Stimulated activated naive CD8-positive, alpha-beta T cell treated with anti-CD3 and anti-CD28 coated beads, Interleukin-15, Interleukin-2, amounts not matched to agents 100 U/mL and 50 U/mL, for 24 hours (primary cell): ENCODE data around the gene PLEKHG7.
A peak's percentile ranks its signal among the peaks of the same experiment; 100 is the strongest.
"Not testable (repeated sequence)": the region's sequence is repeated elsewhere in the genome, so short reads cannot be mapped to it uniquely, and the experiment has no call there.

Experiments
- ATAC-seq: fragments of 150-1000 bp; cut with Tn5 transposase; one replicate; pipeline ENCODE4 v1.10.0; 2021
- DNase-seq: peaks from one replicate; pipeline ENCODE4 v3.0.0; 2021

PLEKHG7 gene, protein sequence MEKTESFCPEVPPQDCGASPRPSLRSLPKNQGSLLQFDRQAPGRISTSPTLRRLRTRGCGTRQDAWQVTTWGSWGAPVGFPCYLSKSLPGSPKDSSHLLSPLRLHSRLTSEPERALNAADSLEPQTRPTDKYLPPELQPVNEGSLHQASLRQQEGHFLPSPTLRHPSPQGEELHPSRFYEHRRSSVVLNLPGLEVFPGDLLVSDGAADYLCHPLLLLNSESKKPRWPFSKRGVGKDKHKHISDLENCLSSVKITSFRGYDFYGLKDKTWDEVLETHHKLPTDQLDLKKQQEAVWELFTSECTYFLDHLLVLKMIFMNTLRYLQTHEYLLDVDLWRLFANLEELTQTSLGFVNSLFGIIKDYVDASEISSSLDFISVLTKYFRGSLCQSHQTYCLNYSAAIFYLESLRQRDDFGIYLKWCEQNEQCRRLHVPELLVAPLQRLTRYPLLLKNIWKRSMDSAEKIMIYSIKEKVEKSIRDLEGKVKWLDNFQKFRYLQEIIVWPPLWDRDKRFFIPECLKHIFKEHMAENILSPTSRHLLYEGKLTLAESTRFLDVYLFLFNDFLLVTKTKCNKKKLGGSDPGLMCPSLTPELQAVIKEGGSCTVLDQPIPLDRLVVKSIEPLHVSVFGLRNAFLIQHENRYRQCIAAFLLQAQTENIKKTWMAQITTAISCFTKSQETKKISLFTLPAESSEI

DNA sequence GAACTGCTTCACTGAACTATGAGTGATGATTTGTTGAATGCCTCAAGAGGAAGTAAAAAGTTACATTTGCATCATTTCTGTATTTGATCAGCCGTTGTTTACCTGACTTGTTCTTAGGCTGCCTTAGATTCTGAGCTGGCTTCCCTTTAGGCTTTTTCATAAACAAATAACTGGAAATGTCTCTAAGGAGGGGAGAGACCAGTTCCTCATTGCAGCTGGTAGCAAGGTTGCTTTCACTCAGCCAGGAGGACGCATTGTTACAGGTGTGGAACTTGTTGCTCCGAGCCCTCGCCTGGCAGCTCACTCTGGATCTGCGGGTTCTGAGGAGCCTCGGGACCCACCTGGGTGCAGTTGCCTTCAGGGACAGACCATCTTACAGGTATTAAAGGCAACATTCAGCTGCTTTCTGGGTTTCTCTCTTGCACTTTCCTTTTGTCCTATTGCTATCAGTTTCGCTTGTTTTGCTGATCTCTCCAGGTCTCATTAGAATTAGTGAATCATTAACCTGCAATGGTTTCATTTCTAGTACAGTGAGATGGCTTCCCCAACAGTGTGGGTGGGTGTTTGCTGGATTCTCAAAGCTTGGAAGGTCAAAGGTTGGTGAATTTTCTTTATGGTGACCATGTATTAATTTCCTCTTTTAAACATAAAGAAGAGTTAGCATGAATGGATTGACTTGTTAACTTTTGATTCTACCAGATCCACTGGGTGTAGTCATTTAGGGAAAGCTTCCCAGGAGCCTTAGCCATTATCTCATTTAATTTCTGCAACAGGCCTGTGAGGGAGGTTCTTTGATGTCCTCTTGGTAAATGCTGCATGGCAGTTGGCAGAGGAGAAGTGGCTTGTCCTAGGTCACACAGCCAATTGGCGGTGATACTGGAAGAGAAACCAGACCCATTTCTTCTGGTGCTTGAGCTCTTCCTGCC is at the start of gene PLEKHG7:
PLEKHG7 (plus strand) TSS at position 236 of the 926 bp plus-strand sequence. CDS start 3,643 bp downstream, outside the sequence.
- DNase-seq (no peak), ATAC-seq (peak; percentile 62)

DNA sequence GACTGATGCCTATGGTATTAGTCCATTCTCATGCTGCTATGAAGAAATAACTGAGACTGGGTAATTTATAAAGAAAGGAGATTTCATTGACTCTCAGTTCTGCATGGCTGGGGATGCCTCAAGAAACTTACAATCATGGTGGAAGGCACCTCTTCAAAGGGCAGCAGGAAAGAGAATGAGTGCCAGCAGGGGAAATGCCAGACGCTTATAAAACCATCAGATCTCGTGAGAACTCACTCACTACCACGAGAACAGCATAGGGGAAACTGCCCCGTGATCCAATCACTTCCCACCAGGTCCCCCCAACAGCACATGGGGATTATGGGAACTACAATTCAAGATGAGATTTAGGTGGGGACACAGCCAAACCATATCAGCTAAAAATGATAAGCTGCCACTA is 48.5 kb upstream of the PLEKHG7 start:
- DNase-seq, ATAC-seq: not testable (repeated sequence)

DNA sequence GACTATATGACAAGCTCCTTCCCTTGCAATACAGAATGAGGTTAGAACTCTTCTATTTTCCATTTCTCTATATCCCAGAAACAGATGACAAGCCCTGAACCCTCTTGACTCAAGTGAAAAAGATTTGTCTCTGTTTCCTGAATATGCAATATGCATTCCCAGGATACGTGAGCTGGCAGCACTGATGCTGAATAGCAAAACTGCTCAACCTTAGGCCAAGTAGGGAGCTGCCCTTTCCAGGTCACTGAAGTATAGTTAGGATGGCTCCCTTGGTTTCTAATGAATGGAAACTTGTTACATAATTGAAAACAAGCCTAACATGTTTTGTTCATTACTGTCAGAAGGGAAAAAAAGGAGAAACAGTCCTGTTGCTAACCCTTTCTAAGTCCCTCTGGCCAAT is 47.9 kb upstream of the PLEKHG7 start:
- no peak for DNase-seq
- no peak for ATAC-seq

GRCh38 chr12:92656911-92657310 is 45.9 kb upstream of the PLEKHG7 start:
- ATAC-seq (no peak), DNase-seq (no peak)

DNA sequence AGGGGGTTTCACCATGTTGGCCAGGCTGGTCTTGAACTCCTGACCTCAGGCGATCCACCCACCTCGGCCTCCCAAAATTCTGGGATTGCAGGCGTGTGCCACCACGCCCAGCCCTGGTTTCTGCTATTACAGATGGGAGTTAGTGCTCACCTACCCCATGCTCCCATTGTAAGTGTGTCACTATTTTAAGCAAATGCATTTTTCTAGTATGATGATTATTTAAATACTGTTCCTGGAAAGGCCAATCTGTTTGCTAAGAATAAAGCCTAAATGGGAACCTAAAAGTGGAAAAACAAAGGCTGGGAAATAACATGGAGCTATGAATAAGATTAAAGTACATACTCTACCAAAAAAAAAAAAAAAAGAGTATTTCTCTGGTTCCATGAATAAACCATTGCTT is 45.0 kb upstream of the PLEKHG7 start:
- ATAC-seq (no peak), DNase-seq (no peak)

DNA sequence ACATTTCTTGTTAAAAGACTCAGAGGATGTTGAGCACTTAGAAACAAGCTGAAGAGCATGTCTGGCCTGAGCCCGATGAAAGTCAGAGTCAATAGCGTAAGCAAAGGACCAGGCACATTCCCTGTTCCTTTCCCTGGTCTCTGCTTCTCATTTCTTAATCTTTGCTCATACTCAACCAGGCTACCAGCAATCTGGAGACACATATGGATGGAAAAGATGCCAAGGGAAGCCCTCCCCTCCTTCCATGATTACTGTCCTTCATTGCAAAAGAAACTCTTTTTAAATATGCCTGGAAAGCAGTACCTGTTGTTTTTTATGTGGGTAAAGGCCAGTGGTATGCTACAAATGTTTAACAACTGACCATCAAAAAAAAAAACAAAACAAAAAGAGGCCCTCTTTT is 44.2 kb upstream of the PLEKHG7 start:
- ATAC-seq (no peak), DNase-seq (no peak)

- DNase-seq, result no peak
- ATAC-seq, result no peak
Observed at GRCh38 chr12:92661269-92661668, 41.5 kb upstream of the PLEKHG7 start.

DNA sequence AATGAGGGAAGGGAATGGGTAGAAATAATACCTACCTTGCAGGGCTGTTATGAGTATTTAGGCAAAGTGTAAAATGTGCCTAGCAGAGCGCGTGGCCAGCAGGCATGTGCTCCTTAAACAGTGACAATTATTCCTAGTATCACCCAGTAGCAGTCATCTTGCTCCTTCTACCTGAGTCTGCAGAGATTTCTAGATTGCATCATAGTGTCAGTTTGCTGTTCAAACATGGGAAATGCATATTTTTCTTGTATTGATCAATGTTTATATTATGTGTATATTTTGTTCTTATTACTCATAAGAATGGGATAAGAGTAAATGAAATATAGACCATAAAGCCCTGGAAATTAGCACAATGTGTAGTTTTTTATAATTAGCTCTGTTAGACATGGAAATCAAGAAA is 37.3 kb upstream of the PLEKHG7 start:
- no peak for ATAC-seq
- DNase-seq, result no peak

GRCh38 chr12:92668739-92669138 is 34.0 kb upstream of the PLEKHG7 start:
- DNase-seq (no peak), ATAC-seq (no peak)

GRCh38 chr12:92671524-92671923 is 31.3 kb upstream of the PLEKHG7 start:
- not testable (repeated sequence) for DNase-seq, ATAC-seq

DNA sequence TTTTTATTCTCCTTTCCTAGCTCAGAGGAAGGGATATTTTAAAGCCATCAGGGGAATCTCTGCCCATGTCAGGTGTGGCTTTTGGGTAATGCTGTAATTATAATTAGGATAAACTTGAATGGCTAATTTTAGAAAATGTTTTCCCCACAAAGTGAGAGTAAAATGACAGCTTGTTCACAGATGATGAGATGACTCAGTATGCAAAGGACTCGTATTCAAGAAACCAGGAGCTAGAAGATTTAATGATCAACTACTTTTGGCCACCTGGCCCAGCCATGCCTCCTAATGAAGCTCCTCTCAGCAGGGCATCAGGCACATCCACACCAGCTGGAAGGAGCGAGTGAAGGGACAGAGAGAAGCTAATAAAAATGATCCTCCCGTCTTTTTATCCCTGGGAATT is 29.0 kb upstream of the PLEKHG7 start:
- DNase-seq (no peak), ATAC-seq (no peak)

DNA sequence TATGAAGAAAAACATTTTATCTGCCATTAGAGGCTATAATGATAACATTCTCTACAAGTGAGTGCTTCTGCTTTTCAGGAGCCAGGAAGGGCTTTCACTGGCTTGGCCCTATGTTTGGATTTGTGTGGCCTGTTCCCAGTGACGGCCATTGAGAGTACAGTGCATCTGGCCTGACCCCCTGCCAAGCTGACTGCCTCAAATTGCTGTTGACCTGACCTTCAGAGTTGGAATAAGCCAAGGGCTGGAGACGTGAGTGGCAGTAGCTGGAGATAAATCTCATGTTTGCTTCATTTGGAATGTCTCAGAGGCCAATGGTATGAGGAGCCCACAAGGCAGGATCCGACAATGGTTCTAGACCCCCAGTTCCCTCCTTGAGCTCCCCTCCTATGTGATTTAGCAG is 28.3 kb upstream of the PLEKHG7 start:
- DNase-seq (no peak), ATAC-seq (no peak)

- DNase-seq (no peak), ATAC-seq (no peak)
Observed at GRCh38 chr12:92675092-92675865, 27.5 kb upstream of the PLEKHG7 start.

DNA sequence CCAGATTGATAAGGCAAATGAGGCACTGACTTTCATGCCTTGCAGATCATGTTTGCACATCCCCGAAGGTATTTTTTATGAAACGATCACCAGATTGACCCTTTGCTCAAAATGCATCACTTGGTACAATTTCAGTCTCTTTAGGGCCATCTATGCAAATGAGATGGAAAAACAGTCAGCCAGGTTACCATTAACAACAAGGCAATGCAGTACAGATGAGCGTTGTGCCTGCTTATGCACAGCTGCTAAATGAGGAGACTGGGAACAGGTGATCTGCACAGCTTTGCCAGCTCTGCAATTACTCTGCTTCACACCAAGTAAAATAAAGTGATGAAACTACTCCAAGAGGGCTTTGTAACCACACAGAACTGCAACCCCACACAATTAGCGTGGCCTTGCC is 26.1 kb upstream of the PLEKHG7 start:
- DNase-seq, result no peak
- no peak for ATAC-seq

GRCh38 chr12:92690601-92691000 is 12.2 kb upstream of the PLEKHG7 start:
- no peak for ATAC-seq
- DNase-seq, result no peak

DNA sequence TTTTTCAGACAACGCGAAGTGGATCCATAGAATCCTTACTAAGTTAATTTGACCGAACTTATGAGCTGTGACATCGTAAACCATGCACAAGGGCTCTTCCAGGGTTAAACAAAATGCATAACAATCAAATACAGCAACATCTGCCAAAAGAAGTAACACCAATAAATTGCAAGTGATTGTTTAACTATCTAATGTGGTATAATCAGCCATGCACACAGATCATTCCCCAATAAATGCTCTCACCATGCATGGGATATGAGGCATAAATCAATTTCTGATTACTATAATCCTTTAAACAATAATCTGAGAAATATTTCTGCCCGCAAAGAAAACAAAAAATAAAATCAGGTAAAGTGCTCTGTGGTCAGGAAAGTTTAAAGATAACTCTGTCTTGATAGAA is 7.7 kb upstream of the PLEKHG7 start:
- DNase-seq (no peak), ATAC-seq (no peak)

DNA sequence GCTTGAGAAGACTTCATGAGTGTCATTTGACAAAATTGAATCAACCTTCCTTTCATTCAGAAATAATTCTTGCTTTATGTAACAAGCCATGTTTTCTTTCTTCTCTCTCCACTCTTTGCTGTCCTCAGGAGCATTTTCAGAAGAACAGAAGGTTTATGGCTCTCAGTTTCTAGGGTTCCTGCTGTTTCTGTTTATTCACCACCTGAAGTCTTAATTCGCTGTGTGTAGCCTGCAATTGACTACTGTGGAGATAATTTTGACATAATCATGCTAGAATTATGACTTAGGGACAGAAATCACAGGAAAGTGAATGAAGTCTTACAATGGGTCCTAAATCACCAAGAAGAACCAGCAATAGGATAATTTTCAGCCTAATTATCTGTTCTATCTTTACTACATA is 7.2 kb upstream of the PLEKHG7 start:
- ATAC-seq (no peak), DNase-seq (no peak)

DNA sequence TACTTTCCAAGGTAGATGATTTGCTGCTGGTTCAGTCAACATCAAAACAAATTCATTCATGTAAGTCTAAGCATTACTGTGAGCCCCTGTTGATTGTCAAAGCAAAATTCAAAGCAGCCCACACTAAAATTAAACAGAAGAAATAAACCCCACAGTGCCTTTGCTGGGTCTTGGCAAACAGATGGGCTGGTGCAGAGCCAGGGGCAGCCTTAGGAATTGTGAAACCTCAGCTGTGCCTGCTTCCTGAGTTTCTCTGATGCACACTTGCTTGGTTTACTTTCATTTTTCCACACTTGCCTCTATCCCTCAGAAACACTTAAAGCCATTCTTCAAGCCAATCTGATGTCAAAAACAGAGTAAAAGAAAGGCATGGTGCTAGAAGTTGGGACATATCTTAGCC is 6.6 kb upstream of the PLEKHG7 start:
- no peak for DNase-seq
- no peak for ATAC-seq

GRCh38 chr12:92698474-92698873 is 4.3 kb upstream of the PLEKHG7 start:
- ATAC-seq (no peak), DNase-seq (no peak)

DNA sequence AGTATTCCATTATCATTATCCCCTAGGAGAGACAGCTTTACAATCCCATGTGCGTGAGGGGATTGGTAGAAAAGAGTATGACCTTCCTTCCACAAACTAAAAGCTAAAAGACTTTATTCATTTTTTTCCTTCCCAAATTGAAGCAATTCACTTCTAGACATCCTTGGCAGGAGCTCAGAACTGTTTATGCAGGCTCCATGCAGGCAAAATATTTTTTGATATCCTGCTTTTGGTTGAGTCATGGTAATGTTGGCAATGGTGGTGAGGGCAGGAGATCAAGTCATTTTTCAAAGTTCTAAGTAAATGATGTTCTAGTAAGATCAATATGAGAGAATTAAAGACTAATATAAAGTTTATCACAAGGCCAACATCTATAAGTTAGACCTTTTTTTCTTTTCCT is 1.3 kb upstream of the PLEKHG7 start:
- ATAC-seq (no peak), DNase-seq (no peak)

- ATAC-seq (no peak), DNase-seq (no peak)
Observed at GRCh38 chr12:92703786-92704185, 997 bp downstream of the PLEKHG7 start.

DNA sequence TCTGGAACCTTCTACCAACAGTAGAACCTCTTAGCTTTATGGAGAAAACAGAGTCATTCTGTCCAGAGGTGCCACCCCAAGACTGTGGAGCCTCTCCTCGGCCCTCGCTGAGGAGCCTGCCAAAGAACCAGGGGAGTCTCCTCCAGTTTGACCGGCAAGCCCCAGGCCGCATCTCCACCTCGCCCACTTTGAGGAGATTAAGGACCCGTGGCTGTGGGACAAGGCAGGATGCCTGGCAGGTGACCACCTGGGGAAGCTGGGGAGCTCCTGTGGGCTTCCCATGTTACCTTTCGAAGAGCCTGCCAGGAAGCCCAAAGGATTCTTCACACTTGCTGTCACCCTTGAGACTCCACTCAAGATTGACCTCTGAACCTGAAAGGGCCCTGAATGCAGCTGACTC is 3.8 kb downstream of the PLEKHG7 start:
- no peak for DNase-seq
- ATAC-seq, result no peak
